ENCODE results near the gene MARCO. TPM values are rescaled to one million over a fixed set of nuclear protein-coding genes. Genes with fewer than 3 reads are reported as not detected.

The MARCO gene
- total and polyA plus RNA-seq, 2 experiments from 2014 or later = not detected

DNA sequence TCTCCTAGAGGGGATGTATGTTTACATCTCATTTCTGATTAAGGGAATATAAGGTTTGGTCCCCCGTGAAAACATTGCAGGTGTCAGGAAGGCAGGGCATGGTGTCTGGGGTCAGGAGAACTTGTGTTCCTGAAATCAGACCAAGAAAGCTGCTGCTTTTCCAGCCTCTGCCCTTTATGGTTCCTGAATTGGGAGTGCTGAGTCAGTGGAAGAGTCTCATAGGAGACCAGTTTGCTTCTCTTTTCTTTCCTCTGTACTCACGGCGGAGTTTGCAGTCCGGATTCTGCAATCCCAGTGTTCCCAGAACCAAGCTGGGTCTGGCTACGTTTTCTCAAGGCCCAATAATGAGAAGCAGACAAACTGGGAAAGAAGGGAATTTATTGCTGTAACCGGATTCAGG is 5.1 kb upstream of the MARCO start:
- H3K27ac Mint-ChIP-seq = no peak overlapping the region
- H3K4me2 ChIP-seq = no peak overlapping the region

DNA sequence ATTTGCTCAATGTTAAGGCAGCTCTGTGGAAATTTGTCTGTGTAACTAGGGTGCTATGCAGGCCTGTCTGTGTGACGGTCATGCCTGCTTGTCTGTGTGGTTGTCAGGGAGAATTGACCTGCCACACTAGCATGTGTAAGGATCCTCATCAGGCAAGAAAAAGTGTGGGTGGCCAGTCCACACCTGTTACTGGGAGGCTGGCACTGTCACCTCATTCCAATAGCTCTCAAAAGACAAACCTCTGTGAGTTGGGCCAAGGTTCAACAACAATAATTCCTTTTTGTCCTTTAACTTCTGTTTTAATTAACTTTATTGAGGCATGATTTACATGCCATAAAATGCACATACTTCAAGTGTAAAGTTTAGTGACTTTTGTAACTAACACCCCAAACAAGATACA is 4.2 kb upstream of the MARCO start:
- Mint-ChIP-seq H3K27ac (no peak overlapping the region), H3K4me1 (no peaks in the 10 kb centered on the region), H3K27me3 (ENCODE audit: insufficient read depth, low read depth, poor library complexity) (no peaks in the 10 kb centered on the region), H3K9me3 (peaks cover 7% of the 10 kb centered on the region), H3K36me3 (ENCODE audit: low read depth) (no peaks in the 10 kb centered on the region), H3K4me3 (no peak overlapping the region)
- Histone ChIP-seq H3K79me2 (replicated peaks; ENCODE audit: insufficient read depth) (no peaks in the 10 kb centered on the region), H3K4me3 (no peak overlapping the region), H4K20me1 (replicated peaks; ENCODE audit: insufficient read depth) (peaks cover 4% of the 10 kb centered on the region; the same call in 1 of the 2 replicates), H3K4me2 (no peak overlapping the region), H3F3A (replicated peaks; ENCODE audit: low read depth) (no peaks in the 10 kb centered on the region), H3K27me3 (ENCODE audit: insufficient read depth) (no peaks in the 10 kb centered on the region), H3K9me2 (ENCODE audit: insufficient read depth) (peaks cover 2% of the 10 kb centered on the region; the same call in 1 of the 2 replicates), H3K4me1 (ENCODE audit: insufficient read depth) (no peaks in the 10 kb centered on the region), H2AFZ (no peak overlapping the region), H3K27ac (ENCODE audit: low read depth) (no peak overlapping the region), H3K36me3 (ENCODE audit: insufficient read depth) (no peaks in the 10 kb centered on the region)
- ATAC-seq (no peak), DNase-seq (ENCODE audit: low spot score) (no peak)
- no peak for TF ChIP-seq EZH2phosphoT487 (IDR thresholded peaks at IDR 0.05; ENCODE audit: unreplicated experiment)
- TF ChIP-seq JUNB (IDR thresholded peaks at IDR 0.05; ENCODE audit: unreplicated experiment) = no peak
- TF ChIP-seq, protein P1, sequence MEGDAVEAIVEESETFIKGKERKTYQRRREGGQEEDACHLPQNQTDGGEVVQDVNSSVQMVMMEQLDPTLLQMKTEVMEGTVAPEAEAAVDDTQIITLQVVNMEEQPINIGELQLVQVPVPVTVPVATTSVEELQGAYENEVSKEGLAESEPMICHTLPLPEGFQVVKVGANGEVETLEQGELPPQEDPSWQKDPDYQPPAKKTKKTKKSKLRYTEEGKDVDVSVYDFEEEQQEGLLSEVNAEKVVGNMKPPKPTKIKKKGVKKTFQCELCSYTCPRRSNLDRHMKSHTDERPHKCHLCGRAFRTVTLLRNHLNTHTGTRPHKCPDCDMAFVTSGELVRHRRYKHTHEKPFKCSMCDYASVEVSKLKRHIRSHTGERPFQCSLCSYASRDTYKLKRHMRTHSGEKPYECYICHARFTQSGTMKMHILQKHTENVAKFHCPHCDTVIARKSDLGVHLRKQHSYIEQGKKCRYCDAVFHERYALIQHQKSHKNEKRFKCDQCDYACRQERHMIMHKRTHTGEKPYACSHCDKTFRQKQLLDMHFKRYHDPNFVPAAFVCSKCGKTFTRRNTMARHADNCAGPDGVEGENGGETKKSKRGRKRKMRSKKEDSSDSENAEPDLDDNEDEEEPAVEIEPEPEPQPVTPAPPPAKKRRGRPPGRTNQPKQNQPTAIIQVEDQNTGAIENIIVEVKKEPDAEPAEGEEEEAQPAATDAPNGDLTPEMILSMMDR (conservative IDR thresholded peaks at IDR 0.05; ENCODE audit: low read depth in 2 of 2) = no peak
- no peak for TF ChIP-seq NANOG (IDR thresholded peaks at IDR 0.05; ENCODE audit: borderline replicate concordance)
- TF ChIP-seq POLR2AphosphoS5 (IDR thresholded peaks at IDR 0.05; ENCODE audit: low read depth) = no peak
- no peak for TF ChIP-seq CREB1 (CRISPR knock-in tag; IDR thresholded peaks at IDR 0.05; ENCODE audit: low read depth)
- no peak for TF ChIP-seq EZH2 (IDR thresholded peaks at IDR 0.05; ENCODE audit: low read depth, unreplicated experiment)
- TF ChIP-seq STAT1 (IDR thresholded peaks at IDR 0.05; ENCODE audit: unreplicated experiment) = no peak
- TF ChIP-seq, protein P2, sequence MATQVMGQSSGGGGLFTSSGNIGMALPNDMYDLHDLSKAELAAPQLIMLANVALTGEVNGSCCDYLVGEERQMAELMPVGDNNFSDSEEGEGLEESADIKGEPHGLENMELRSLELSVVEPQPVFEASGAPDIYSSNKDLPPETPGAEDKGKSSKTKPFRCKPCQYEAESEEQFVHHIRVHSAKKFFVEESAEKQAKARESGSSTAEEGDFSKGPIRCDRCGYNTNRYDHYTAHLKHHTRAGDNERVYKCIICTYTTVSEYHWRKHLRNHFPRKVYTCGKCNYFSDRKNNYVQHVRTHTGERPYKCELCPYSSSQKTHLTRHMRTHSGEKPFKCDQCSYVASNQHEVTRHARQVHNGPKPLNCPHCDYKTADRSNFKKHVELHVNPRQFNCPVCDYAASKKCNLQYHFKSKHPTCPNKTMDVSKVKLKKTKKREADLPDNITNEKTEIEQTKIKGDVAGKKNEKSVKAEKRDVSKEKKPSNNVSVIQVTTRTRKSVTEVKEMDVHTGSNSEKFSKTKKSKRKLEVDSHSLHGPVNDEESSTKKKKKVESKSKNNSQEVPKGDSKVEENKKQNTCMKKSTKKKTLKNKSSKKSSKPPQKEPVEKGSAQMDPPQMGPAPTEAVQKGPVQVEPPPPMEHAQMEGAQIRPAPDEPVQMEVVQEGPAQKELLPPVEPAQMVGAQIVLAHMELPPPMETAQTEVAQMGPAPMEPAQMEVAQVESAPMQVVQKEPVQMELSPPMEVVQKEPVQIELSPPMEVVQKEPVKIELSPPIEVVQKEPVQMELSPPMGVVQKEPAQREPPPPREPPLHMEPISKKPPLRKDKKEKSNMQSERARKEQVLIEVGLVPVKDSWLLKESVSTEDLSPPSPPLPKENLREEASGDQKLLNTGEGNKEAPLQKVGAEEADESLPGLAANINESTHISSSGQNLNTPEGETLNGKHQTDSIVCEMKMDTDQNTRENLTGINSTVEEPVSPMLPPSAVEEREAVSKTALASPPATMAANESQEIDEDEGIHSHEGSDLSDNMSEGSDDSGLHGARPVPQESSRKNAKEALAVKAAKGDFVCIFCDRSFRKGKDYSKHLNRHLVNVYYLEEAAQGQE (IDR thresholded peaks at IDR 0.05; ENCODE audit: unreplicated experiment) = no peak
- TF ChIP-seq, protein P3, sequence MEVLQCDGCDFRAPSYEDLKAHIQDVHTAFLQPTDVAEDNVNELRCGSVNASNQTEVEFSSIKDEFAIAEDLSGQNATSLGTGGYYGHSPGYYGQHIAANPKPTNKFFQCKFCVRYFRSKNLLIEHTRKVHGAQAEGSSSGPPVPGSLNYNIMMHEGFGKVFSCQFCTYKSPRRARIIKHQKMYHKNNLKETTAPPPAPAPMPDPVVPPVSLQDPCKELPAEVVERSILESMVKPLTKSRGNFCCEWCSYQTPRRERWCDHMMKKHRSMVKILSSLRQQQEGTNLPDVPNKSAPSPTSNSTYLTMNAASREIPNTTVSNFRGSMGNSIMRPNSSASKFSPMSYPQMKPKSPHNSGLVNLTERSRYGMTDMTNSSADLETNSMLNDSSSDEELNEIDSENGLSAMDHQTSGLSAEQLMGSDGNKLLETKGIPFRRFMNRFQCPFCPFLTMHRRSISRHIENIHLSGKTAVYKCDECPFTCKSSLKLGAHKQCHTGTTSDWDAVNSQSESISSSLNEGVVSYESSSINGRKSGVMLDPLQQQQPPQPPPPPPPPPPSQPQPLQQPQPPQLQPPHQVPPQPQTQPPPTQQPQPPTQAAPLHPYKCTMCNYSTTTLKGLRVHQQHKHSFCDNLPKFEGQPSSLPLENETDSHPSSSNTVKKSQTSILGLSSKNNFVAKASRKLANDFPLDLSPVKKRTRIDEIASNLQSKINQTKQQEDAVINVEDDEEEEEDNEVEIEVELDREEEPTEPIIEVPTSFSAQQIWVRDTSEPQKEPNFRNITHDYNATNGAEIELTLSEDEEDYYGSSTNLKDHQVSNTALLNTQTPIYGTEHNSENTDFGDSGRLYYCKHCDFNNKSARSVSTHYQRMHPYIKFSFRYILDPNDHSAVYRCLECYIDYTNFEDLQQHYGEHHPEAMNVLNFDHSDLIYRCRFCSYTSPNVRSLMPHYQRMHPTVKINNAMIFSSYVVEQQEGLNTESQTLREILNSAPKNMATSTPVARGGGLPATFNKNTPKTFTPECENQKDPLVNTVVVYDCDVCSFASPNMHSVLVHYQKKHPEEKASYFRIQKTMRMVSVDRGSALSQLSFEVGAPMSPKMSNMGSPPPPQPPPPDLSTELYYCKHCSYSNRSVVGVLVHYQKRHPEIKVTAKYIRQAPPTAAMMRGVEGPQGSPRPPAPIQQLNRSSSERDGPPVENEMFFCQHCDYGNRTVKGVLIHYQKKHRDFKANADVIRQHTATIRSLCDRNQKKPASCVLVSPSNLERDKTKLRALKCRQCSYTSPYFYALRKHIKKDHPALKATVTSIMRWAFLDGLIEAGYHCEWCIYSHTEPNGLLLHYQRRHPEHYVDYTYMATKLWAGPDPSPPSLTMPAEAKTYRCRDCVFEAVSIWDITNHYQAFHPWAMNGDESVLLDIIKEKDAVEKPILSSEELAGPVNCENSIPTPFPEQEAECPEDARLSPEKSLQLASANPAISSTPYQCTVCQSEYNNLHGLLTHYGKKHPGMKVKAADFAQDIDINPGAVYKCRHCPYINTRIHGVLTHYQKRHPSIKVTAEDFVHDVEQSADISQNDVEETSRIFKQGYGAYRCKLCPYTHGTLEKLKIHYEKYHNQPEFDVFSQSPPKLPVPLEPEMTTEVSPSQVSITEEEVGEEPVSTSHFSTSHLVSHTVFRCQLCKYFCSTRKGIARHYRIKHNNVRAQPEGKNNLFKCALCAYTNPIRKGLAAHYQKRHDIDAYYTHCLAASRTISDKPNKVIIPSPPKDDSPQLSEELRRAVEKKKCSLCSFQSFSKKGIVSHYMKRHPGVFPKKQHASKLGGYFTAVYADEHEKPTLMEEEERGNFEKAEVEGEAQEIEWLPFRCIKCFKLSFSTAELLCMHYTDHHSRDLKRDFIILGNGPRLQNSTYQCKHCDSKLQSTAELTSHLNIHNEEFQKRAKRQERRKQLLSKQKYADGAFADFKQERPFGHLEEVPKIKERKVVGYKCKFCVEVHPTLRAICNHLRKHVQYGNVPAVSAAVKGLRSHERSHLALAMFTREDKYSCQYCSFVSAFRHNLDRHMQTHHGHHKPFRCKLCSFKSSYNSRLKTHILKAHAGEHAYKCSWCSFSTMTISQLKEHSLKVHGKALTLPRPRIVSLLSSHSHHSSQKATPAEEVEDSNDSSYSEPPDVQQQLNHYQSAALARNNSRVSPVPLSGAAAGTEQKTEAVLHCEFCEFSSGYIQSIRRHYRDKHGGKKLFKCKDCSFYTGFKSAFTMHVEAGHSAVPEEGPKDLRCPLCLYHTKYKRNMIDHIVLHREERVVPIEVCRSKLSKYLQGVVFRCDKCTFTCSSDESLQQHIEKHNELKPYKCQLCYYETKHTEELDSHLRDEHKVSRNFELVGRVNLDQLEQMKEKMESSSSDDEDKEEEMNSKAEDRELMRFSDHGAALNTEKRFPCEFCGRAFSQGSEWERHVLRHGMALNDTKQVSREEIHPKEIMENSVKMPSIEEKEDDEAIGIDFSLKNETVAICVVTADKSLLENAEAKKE (CRISPR knock-in tag; IDR thresholded peaks at IDR 0.05) = no peak

More for the DNA sequence above, 5.1 kb upstream of the MARCO start:
- no peaks in the 10 kb centered on the region for H3K27me3 Mint-ChIP-seq (ENCODE audit: insufficient read depth, low read depth, poor library complexity)
- Histone ChIP-seq H3K36me3 (ENCODE audit: insufficient read depth) (no peaks in the 10 kb centered on the region), H3K9me2 (ENCODE audit: insufficient read depth) (peaks cover 2% of the 10 kb centered on the region; the same call in 1 of the 2 replicates), H3K27ac (ENCODE audit: low read depth) (no peak overlapping the region), H3K4me1 (ENCODE audit: insufficient read depth) (no peaks in the 10 kb centered on the region), H3K27me3 (ENCODE audit: insufficient read depth) (no peaks in the 10 kb centered on the region), H3K4me3 (no peak overlapping the region), H2AFZ (no peak overlapping the region), H3F3A (replicated peaks; ENCODE audit: low read depth) (no peaks in the 10 kb centered on the region), H4K20me1 (replicated peaks; ENCODE audit: insufficient read depth) (no peaks in the 10 kb centered on the region), H3K79me2 (replicated peaks; ENCODE audit: insufficient read depth) (no peaks in the 10 kb centered on the region)
- ATAC-seq (no peak), DNase-seq (ENCODE audit: low spot score) (no peak)
- no peak overlapping the region for H3K4me3 Mint-ChIP-seq
- H3K4me1 Mint-ChIP-seq = no peaks in the 10 kb centered on the region
- H3K36me3 Mint-ChIP-seq (ENCODE audit: low read depth) = no peaks in the 10 kb centered on the region
- H3K9me3 Mint-ChIP-seq = peaks cover 8% of the 10 kb centered on the region
- TF ChIP-seq ZNF114 (CRISPR knock-in tag; IDR thresholded peaks at IDR 0.05) (no peak), EZH2 (IDR thresholded peaks at IDR 0.05; ENCODE audit: low read depth, unreplicated experiment) (no peak)
